ENCODE results near the gene KCTD16.

DNA sequence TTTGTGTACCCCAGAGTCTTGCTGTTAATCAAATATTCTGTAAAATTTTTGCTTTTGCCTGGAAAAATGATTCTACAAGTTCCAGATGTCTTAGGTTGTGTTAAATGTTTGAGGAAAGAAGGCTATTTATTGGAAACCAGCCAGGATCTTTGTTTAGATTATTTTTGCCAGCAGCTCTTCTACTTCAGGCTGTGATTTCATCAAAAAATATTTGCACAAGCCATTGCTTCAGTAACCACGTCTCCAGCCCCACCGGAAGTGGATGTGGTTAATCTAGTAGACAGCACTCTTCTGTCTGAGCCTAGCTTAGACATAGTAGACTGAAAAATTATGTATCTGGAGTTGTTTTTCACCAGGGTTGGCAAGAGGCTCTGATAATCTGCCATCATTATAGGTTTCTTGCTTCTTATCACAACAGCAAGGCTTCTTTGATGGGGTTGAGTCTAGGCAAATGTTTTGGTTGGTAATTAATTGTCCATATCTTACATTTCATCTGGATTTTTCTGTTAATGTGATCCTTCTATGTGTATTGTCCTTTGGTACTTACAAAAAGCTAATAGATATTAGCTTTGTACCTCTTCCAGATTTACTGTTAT is 17.1 kb downstream of the KCTD16 start:
- TF ChIP-seq, protein P1, sequence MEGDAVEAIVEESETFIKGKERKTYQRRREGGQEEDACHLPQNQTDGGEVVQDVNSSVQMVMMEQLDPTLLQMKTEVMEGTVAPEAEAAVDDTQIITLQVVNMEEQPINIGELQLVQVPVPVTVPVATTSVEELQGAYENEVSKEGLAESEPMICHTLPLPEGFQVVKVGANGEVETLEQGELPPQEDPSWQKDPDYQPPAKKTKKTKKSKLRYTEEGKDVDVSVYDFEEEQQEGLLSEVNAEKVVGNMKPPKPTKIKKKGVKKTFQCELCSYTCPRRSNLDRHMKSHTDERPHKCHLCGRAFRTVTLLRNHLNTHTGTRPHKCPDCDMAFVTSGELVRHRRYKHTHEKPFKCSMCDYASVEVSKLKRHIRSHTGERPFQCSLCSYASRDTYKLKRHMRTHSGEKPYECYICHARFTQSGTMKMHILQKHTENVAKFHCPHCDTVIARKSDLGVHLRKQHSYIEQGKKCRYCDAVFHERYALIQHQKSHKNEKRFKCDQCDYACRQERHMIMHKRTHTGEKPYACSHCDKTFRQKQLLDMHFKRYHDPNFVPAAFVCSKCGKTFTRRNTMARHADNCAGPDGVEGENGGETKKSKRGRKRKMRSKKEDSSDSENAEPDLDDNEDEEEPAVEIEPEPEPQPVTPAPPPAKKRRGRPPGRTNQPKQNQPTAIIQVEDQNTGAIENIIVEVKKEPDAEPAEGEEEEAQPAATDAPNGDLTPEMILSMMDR (IDR thresholded peaks at IDR 0.05): no peak
- TF ChIP-seq EP300 (IDR thresholded peaks at IDR 0.05): no peak

Data from suprapubic skin (tissue), 3 donors.